K562 (cell line): ENCODE results near the gene TCP11.

Experiments
- CBFB ChIP-seq: sonication (generic); formaldehyde crosslinking; IDR thresholded peaks from 2 replicates; pipeline ENCODE4 v1.4.0; 2020; ENCODE audit warnings: mild to moderate bottlenecking, missing genetic modification reagents
- CEBPB ChIP-seq: fragments of 450-650 bp; IDR thresholded peaks from 2 replicates; pipeline ENCODE4 v1.6.1; 2016; ENCODE audit warnings: missing genetic modification characterization, missing compliant biosample characterization
- ESRRA ChIP-seq: fragments of 450-650 bp; IDR thresholded peaks from 2 replicates; pipeline ENCODE4 v1.6.1; 2014; ENCODE audit warnings: low read depth, mild to moderate bottlenecking, moderate library complexity, borderline replicate concordance
- POLR2A ChIP-seq: fragments of 450-650 bp; conservative IDR thresholded peaks from 2 replicates; pipeline ENCODE4 v1.6.1; 2016
- SMAD3 ChIP-seq: fragments of 450-650 bp; formaldehyde crosslinking; conservative IDR thresholded peaks from 2 replicates; pipeline ENCODE4 v1.4.0; 2020; ENCODE audit warnings: mild to moderate bottlenecking
- SRSF1 ChIP-seq: fragments of 200-400 bp; formaldehyde crosslinking; IDR thresholded peaks from 2 replicates; pipeline ENCODE4 v1.6.1; 2017; ENCODE audit warnings: mild to moderate bottlenecking, low read depth, low read length, moderate library complexity
- SRSF9 ChIP-seq: fragments of 200-400 bp; formaldehyde crosslinking; IDR thresholded peaks from 2 replicates; pipeline ENCODE4 v1.6.1; 2017; ENCODE audit warnings: low read depth, low read length, borderline replicate concordance
- TAF15 ChIP-seq: fragments of 200-400 bp; formaldehyde crosslinking; IDR thresholded peaks from 2 replicates; pipeline ENCODE4 v1.6.1; 2017; ENCODE audit warnings: mild to moderate bottlenecking, low read depth, low read length, moderate library complexity
- ZFP1 ChIP-seq: fragments of 450-650 bp; formaldehyde crosslinking; IDR thresholded peaks from 2 replicates; pipeline ENCODE4 v1.4.0; 2020; ENCODE audit warnings: mild to moderate bottlenecking, mixed read lengths
- TF ChIP-seq, protein P1 (sequence below), 3 experiments: IDR thresholded peaks in 2 of 3; conservative IDR thresholded peaks in 1 of 3; 2 replicates each; pipeline ENCODE4 v1.5.1; 2011 to 2012; ENCODE audit warnings: low read length in 3 of 3, mild to moderate bottlenecking in 3 of 3, control low read depth in 2 of 3, improper control_type of control experiment in 1 of 3, inconsistent platforms in 1 of 3, low read depth in 1 of 3, mixed read lengths in 1 of 3, moderate library complexity in 1 of 3; ENCODE audit not compliant: insufficient read depth in 2 of 3

DNA sequence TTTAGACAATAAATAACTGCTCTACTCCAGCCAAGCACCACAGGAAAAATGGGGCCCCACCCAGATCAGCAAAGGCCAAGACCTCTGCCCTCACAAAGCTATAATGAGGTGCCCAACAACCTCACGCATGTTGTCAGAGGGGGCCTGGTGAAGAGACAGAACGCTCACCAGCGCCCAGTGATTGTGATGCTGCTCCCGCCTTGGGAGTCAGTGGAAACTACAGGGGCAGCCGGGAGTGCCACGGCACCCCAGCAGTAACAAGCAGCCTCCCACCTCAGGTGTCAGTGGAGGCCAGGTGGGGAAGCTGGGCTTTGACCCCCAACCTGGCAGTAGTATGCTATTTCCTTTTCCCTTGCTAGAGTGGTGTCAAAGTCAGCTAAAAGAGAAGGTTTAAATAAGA, 47.4 kb downstream of the TCP11 start:
- no peak for TF ChIP-seq POLR2A
- TF ChIP-seq, protein P1, sequence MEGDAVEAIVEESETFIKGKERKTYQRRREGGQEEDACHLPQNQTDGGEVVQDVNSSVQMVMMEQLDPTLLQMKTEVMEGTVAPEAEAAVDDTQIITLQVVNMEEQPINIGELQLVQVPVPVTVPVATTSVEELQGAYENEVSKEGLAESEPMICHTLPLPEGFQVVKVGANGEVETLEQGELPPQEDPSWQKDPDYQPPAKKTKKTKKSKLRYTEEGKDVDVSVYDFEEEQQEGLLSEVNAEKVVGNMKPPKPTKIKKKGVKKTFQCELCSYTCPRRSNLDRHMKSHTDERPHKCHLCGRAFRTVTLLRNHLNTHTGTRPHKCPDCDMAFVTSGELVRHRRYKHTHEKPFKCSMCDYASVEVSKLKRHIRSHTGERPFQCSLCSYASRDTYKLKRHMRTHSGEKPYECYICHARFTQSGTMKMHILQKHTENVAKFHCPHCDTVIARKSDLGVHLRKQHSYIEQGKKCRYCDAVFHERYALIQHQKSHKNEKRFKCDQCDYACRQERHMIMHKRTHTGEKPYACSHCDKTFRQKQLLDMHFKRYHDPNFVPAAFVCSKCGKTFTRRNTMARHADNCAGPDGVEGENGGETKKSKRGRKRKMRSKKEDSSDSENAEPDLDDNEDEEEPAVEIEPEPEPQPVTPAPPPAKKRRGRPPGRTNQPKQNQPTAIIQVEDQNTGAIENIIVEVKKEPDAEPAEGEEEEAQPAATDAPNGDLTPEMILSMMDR (IDR thresholded peaks at IDR 0.05 in 2 of 3, conservative IDR thresholded peaks at IDR 0.05 in 1 of 3; ENCODE audit: insufficient read depth in 2 of 3, low read depth in 1 of 3, low read length in 3 of 3): no peak
- no peak for TF ChIP-seq SRSF9
- no peak for TF ChIP-seq TAF15
- TF ChIP-seq SRSF1: no peak
- no peak for TF ChIP-seq CEBPB (tag)
- no peak for TF ChIP-seq ESRRA
- no peak for TF ChIP-seq SMAD3 (CRISPR knock-in tag)
- TF ChIP-seq ZFP1 (CRISPR knock-in tag): no peak
- TF ChIP-seq CBFB (CRISPR knock-in tag): no peak
